ENCODE measurements around the gene KLHL3. TPM values are rescaled to one million over a fixed set of nuclear protein-coding genes. Genes with fewer than 3 reads are reported as not detected.

Gene KLHL3
- total RNA-seq, 2 donors from 2014 or later: 24.6 to 38.2 TPM

DNA sequence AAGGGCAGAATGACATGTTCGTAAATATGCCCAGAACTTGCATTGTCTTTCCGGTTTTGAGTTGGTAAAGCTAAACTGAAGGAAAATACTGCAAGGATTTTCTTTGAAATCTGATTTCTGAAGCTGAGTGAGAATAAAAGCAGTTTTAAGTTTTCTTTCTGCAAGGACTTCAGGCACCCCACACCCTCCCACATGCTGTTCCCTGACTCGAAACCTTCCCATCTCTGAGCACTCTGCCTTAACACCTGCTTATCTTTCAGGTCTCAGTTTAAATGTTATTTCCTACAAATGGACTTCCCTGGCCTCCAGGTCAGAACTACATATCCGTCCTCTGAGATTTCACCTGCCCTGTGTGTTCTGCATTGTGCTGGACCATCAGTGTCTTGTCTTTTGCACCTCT lies 93.8 kb downstream of the KLHL3 start:
- no peak for DNase-seq (ENCODE audit: low spot score)
- H3K36me3 ChIP-seq: peaks cover 25% of the 10 kb centered on the region
- H3K27ac ChIP-seq: no peak overlapping the region
- no peaks in the 10 kb centered on the region for H3K4me1 ChIP-seq
- H3K27me3 ChIP-seq: no peaks in the 10 kb centered on the region
- no peak overlapping the region for H3K4me3 ChIP-seq
- no peaks in the 10 kb centered on the region for H3K9me3 ChIP-seq
- TF ChIP-seq, protein P1, sequence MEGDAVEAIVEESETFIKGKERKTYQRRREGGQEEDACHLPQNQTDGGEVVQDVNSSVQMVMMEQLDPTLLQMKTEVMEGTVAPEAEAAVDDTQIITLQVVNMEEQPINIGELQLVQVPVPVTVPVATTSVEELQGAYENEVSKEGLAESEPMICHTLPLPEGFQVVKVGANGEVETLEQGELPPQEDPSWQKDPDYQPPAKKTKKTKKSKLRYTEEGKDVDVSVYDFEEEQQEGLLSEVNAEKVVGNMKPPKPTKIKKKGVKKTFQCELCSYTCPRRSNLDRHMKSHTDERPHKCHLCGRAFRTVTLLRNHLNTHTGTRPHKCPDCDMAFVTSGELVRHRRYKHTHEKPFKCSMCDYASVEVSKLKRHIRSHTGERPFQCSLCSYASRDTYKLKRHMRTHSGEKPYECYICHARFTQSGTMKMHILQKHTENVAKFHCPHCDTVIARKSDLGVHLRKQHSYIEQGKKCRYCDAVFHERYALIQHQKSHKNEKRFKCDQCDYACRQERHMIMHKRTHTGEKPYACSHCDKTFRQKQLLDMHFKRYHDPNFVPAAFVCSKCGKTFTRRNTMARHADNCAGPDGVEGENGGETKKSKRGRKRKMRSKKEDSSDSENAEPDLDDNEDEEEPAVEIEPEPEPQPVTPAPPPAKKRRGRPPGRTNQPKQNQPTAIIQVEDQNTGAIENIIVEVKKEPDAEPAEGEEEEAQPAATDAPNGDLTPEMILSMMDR (IDR thresholded peaks at IDR 0.05): no peak

DNA sequence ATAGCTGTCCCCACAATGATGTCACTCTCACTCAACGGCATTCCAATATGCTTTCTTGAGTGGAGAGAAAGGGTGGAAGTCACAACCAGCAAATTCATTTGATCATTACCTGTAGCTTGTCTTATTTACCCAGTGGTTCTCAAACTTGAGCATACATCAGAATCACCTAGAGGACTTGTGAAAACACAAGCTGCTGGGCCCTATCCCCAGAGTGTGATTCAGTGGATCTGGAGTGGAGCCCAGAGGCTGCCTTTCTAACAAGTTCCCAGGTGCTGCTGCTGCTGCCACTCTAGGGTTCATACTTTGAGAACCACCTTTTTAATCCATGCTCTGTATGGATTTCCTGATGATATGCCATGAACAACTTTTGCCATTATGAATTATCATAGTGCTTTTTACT lies 94.7 kb downstream of the KLHL3 start:
- Histone ChIP-seq H3K4me3 (no peak overlapping the region), H3K27ac (no peak overlapping the region), H3K4me1 (no peaks in the 10 kb centered on the region), H3K9me3 (no peaks in the 10 kb centered on the region), H3K36me3 (peaks cover 29% of the 10 kb centered on the region), H3K27me3 (no peaks in the 10 kb centered on the region)
- no peak for DNase-seq (ENCODE audit: low spot score)
- TF ChIP-seq, protein P1 (IDR thresholded peaks at IDR 0.05): no peak

GRCh38 chr5:137639645-137640044 lies 96.2 kb downstream of the KLHL3 start:
- H3K27ac ChIP-seq: no peak overlapping the region
- H3K9me3 ChIP-seq: no peaks in the 10 kb centered on the region
- DNase-seq (ENCODE audit: low spot score): no peak
- no peaks in the 10 kb centered on the region for H3K4me1 ChIP-seq
- no peak overlapping the region for H3K4me3 ChIP-seq
- TF ChIP-seq, protein P1 (IDR thresholded peaks at IDR 0.05): no peak
- peaks cover 29% of the 10 kb centered on the region for H3K36me3 ChIP-seq
- H3K27me3 ChIP-seq: no peaks in the 10 kb centered on the region

GRCh38 chr5:137638841-137639240 lies 97.0 kb downstream of the KLHL3 start:
- no peak overlapping the region for H3K4me3 ChIP-seq
- TF ChIP-seq, protein P1 (IDR thresholded peaks at IDR 0.05): no peak
- H3K4me1 ChIP-seq: no peaks in the 10 kb centered on the region
- no peaks in the 10 kb centered on the region for H3K27me3 ChIP-seq
- peaks cover 29% of the 10 kb centered on the region for H3K36me3 ChIP-seq
- no peaks in the 10 kb centered on the region for H3K9me3 ChIP-seq
- H3K27ac ChIP-seq: no peak overlapping the region
- DNase-seq (ENCODE audit: low spot score): no peak

DNA sequence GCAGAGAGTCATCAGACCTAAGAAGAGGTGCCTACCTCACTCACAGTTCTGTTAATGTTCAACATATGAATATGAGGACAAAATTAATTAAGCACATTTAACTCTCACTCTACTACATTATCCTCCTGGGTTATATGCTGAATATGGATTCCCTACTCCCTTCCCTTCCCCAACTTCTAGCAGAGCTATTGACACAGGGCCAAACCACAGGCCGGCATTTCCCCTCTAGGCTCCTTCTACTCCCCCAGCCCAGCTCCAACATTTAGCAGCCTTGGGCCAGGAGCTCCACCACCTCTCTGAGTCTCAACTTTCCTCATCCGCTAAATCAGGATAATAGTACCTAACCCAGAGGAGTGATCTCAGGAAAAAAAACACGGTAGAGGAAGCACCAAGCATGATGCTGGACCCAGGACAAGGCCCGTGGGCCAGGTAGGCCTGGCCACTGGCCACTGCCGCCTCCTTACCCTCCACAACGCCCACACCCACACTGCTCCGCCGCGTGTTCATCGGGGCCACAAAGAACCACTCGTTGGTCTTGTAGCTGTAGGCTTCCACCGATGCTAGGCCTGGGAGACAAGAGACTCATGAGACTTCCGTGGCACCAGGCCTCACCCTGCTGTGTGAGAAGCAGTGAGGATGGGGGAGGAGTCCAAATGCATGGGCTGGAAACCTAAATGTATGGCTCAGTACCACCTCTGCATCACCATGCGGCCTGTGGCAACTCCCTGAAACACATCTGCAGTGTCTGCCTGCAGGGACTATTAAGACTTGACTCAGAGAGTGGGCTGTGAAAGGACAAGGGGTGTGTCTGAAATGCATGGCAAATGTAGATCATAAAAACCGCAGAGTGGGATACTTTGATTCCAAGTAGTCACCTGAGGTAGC lies 98.8 kb downstream of the KLHL3 start:
- no peaks in the 10 kb centered on the region for H3K9me3 ChIP-seq
- no peak for DNase-seq (ENCODE audit: low spot score)
- no peaks in the 10 kb centered on the region for H3K27me3 ChIP-seq
- no peak overlapping the region for H3K27ac ChIP-seq
- TF ChIP-seq, protein P1 (IDR thresholded peaks at IDR 0.05): no peak
- H3K4me3 ChIP-seq: no peak overlapping the region
- peaks cover 29% of the 10 kb centered on the region for H3K36me3 ChIP-seq
- no peaks in the 10 kb centered on the region for H3K4me1 ChIP-seq
